GM23248 (cell line): ENCODE data around the gene WWOX.

Experiments used
- EZH2 ChIP-seq: fragments of 200-600 bp; sonication (generic); IDR thresholded peaks from 2 replicates; pipeline ENCODE4 v1.6.1; 2018; ENCODE audit warnings: antibody characterized with exemption, mild to moderate bottlenecking; ENCODE audit not compliant: insufficient read depth, poor library complexity, severe bottlenecking
- EZH2phosphoT487 ChIP-seq: fragments of 200-600 bp; sonication (generic); IDR thresholded peaks from 2 replicates; pipeline ENCODE4 v1.6.1; 2018; ENCODE audit warnings: antibody characterized with exemption, moderate library complexity, mild to moderate bottlenecking, low read depth; ENCODE audit not compliant: insufficient read depth

- TF ChIP-seq EZH2 (no peak), EZH2phosphoT487 (no peak)
Measured at GRCh38 chr16:79261481-79261940, 1162.1 kb downstream of the WWOX start.
